Stimulated activated naive CD8-positive, alpha-beta T cell treated with anti-CD3 and anti-CD28 coated beads, Interleukin-15, amount 100 ng/mL, for 72 hours (primary cell): ENCODE measurements around the gene STK17A.

Source experiments
- ATAC-seq: fragments of 150-1000 bp; cut with Tn5 transposase; 2 replicates; pipeline ENCODE4 v1.10.0; 2021; ENCODE audit warnings: mild to moderate bottlenecking, moderate library complexity
- DNase-seq, 2 donors: peaks; one replicate each; pipeline ENCODE4 v3.0.0; 2021 to 2022
- H3K27ac Mint-ChIP-seq, 2 donors: one replicate each; pipeline ENCODE4 v1.8.0; 2022; ENCODE audit warnings: mild to moderate bottlenecking in 2 of 2, mixed read lengths in 2 of 2, moderate library complexity in 2 of 2
- H3K27me3 Mint-ChIP-seq: one replicate; pipeline ENCODE4 v1.8.0; 2022; ENCODE audit warnings: mixed read lengths
- H3K4me1 Mint-ChIP-seq: one replicate; pipeline ENCODE4 v1.8.0; 2022; ENCODE audit warnings: mild to moderate bottlenecking, mixed read lengths
- H3K4me3 Mint-ChIP-seq, 2 donors: one replicate each; pipeline ENCODE4 v1.8.0; 2022; ENCODE audit warnings: mild to moderate bottlenecking in 2 of 2, mixed read lengths in 2 of 2, moderate library complexity in 1 of 2
- H3K9me3 Mint-ChIP-seq, 2 donors: one replicate each; pipeline ENCODE4 v1.8.0; 2022; ENCODE audit warnings: mixed read lengths in 2 of 2

STK17A gene

DNA sequence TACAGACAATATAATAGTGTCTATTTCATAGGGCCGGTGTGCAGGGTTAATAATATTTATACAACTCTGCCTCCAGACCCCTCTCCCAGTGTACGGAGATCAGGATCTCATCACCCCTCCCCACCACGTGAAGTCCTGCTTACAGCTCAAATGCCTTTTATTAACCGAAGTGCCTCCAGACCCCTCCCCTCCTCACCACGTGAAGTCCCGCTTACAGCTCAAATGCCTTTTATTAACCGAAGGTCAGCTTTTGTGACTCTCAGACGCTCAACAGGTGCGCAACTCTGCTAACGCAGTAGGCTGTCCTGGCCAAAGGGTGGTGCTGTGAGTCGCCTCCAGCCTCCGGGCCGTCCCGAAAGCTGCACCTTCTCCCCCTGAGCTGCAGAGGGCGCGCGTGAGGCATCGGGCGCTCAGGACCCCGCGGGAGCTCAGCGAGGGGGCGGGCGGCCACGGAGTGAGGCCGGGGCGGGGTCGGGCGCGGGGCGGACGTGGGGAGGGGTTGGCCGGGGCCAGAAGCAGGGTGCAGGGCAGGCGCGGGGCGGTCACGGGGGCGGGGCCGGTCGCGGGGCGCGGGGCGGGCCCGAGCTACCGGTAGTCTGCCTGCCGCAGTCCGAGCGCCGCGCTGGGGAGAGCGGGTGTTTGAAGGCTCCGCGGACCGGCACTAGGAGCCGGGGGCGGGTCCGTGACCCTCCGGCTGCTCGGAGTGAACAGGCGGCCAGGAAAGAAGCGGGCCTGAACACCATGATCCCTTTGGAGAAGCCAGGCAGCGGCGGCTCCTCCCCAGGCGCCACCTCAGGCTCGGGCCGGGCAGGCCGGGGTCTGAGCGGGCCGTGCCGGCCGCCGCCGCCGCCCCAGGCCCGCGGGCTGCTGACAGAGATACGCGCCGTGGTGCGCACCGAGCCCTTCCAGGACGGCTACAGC is at the start of gene STK17A:
Gene STK17A (plus strand): TSS at position 606 of the 921 bp plus-strand sequence. CDS start 136 bp downstream, at position 742.
- Mint-ChIP-seq H3K9me3 (no peaks in the 10 kb centered on the region), H3K27ac (peak within 1 kb of the TSS; percentile 95 to 99), H3K27me3 (peaks cover 13% of the 10 kb centered on the region), H3K4me3 (peak within 1 kb of the TSS; percentile 89 to 98), H3K4me1 (peaks cover 20% of the 10 kb centered on the region)
- DNase-seq: peak; percentile 97 to 98
- ATAC-seq: peak; percentile 82

DNA sequence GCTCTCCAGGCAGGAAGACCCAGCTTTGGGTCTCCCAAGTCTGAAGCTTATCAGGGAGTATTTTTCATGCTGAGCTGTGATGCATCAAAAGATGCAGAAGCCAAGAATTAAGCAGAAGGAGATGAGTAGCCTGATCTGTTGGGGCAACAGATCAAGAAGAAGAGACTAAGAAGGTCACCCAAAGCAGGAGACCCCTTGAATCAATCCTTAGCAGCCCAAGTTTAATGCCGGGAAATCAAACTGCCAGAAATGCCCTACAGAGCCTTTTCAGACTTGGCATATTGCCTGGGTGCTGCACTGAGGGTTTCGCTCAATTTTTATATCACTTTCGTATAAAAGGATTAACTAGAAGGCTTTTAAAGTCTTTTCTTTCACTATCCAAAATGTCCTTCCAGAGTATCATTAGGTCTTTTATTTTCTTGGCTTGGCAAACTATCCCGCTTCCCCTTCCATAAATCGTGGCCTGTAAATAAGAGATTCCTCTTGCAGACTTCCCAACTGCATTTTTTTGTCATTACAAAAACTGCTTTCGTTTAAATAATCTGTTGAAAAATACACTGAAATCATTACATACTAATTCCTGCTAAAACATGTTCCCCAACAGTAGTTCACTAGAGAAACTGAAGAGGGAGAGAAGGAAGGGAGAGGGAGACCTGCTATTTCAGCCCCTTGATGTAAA is 49.0 kb upstream of the STK17A start:
- H3K27ac Mint-ChIP-seq: no peak overlapping the region
- DNase-seq: no peak

DNA sequence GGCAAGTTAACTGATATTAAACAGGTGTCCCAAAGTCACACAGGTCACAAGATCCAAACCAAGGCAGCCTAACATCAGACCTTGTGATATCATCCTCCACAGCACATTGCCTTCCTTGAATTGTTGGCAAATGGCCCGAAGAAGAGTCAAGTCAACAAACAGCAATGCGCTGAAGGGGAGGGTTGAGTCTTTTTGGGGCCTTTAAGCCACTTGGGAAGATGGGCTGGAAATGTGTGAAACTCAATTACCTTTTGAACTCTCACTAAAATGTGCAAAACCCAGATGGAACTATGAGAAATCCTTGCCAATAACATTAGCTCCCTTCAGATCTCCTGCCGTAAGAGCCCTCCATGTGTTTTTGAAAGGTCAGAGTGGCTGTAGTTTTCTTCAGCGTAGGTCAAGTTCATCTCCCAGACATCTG is 47.9 kb upstream of the STK17A start:
- H3K27ac Mint-ChIP-seq: no peak overlapping the region
- ATAC-seq (no peak), DNase-seq (no peak)
- H3K4me3 Mint-ChIP-seq: no peak overlapping the region
- H3K9me3 Mint-ChIP-seq: no peaks in the 10 kb centered on the region
- H3K4me1 Mint-ChIP-seq: no peaks in the 10 kb centered on the region
- peaks cover 7% of the 10 kb centered on the region for H3K27me3 Mint-ChIP-seq

More for the DNA sequence above, 49.0 kb upstream of the STK17A start:
- H3K27me3 Mint-ChIP-seq: no peaks in the 10 kb centered on the region
- ATAC-seq: no peak
- H3K4me3 Mint-ChIP-seq: no peak overlapping the region
- H3K4me1 Mint-ChIP-seq: no peaks in the 10 kb centered on the region
- H3K9me3 Mint-ChIP-seq: no peaks in the 10 kb centered on the region

DNA sequence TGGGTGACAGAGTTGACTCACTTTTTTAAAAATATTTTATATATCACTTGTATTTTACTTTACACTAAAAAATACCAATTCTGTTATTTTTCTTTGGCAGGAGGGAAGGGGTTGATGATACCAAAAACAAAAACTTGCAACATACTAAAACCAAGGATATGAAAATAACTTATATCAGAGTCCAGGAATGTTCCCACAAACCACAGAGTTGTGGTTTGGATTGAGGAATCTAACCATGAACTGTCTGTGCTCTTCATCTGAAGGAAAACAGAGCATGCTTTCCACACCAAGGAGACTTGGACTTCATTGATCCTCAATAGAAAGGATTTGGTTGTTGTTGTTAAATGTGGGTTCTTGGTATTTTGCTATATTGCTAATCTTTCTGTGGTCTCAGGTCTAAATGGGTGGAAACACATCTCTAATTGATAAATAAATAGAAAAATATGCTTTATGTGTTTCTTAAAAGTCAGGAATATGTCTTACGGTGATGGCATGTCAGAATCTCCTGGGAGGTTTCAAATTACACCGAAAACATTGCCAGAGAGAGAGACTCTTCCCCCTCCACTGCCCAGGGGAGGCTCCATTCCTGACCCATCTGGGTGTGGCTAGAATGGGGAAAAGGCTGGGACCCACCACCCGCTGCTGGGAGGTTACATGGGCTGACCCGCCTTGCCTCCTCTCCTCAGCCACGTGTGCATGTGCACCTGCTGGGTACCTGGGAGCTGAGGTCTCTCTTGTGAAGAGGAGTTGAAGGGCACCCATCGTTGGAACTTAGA is 46.9 kb upstream of the STK17A start:
- Mint-ChIP-seq H3K4me1 (no peaks in the 10 kb centered on the region), H3K27ac (no peak overlapping the region), H3K4me3 (no peak overlapping the region), H3K9me3 (no peaks in the 10 kb centered on the region), H3K27me3 (peaks cover 10% of the 10 kb centered on the region)
- DNase-seq (no peak), ATAC-seq (no peak)

DNA sequence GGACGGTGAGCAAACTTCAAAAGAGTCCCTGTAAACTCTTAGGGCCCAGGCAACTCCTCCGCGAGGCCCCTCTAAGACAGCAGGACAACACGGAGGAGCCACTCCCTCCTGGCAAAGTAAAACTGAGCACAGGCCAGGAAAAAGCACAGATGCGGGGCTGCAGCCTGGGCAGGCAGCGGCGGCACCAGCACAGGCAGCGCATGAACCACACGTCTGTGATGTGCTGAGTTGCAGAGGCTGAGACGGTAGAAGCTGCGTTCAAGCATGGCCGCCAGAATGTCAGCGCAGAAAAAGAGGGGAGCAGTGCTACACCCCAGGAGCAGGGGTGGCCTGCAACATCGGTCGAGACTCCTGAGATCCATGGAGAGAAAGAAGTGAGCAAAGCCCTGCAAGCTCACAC is 46.1 kb upstream of the STK17A start:
- no peak for ATAC-seq
- Mint-ChIP-seq H3K9me3 (no peaks in the 10 kb centered on the region), H3K27ac (no peak overlapping the region), H3K4me1 (no peaks in the 10 kb centered on the region), H3K27me3 (peaks cover 18% of the 10 kb centered on the region), H3K4me3 (no peak overlapping the region)
- DNase-seq: no peak

DNA sequence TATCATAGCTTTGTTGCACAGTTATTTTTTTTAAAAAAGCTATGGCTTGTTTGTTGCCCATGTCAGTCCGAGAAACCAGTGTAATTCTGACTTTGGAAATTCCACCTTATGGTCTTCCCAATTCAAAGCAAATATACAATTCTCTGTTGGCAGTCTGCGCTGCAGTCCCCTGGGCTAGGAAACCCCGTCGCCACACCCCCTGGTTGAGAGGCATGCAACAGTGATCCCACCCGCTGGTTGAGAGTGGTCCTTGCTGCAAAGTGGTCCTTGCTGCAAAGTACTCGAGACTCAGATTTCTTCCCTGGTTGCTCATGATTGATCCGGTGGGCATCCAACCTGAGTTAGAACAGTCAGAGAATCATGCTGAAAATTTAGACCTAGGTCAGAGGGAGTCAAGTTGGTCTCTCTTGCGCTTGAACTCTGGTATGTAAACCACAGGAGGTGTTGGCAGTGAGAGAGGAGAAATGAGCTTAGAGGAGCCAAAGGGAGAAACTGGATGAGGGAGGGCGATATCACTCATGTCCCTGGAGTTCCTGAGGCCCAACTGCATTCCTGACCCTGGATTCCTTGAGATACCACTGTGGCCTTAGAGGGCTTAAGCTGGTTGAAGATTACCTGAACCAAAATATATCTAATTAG is 45.0 kb upstream of the STK17A start:
- DNase-seq (no peak), ATAC-seq (no peak)
- no peaks in the 10 kb centered on the region for H3K4me1 Mint-ChIP-seq
- no peaks in the 10 kb centered on the region for H3K9me3 Mint-ChIP-seq
- H3K27me3 Mint-ChIP-seq: peaks cover 27% of the 10 kb centered on the region
- H3K27ac Mint-ChIP-seq: peak overlapping the region in 1 of 2 donors; percentile 54
- H3K4me3 Mint-ChIP-seq: no peak overlapping the region

DNA sequence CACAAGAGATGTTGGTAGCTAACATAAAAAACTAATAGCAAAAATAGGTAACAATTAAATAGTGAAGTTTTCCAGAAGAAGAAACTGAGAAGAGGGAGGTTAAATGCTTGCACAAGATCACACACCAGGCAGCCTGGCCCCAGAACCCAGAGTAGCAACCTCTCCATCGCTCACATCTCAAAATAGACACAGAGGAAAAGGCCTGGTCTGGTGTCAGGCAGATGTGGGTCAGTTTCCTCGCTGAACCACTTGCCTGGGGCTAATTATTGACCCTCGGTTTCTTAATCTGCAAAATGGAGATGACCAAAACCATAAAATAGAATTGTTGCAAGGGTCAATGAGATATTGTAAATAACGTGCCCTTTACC is 44.5 kb upstream of the STK17A start:
- Mint-ChIP-seq H3K4me1 (no peaks in the 10 kb centered on the region), H3K4me3 (no peak overlapping the region), H3K27me3 (peaks cover 30% of the 10 kb centered on the region), H3K9me3 (no peaks in the 10 kb centered on the region), H3K27ac (no peak overlapping the region)
- DNase-seq (no peak), ATAC-seq (no peak)

DNA sequence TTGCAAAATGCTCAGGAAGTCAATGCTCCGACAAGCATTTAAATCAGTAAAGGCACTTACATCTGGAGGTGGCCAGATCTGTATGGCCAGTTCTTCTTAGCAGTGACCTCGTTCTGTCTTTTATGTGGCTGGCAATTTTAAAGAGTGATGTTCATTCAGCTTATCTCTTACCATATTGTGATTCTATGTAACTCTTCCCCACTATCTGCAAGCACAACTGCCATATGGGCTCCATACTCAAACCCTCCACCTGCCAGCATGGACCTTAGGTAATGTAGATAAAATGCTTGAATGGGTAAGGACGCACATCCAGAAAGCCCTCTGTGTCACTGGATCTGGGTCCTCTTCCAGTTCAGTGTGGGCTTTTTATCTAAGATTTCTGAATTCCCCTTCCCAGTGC is 42.4 kb upstream of the STK17A start:
- no peak overlapping the region for H3K4me3 Mint-ChIP-seq
- ATAC-seq (no peak), DNase-seq (no peak)
- H3K4me1 Mint-ChIP-seq: no peaks in the 10 kb centered on the region
- peaks cover 30% of the 10 kb centered on the region for H3K27me3 Mint-ChIP-seq
- no peaks in the 10 kb centered on the region for H3K9me3 Mint-ChIP-seq
- peak overlapping the region in 1 of 2 donors; percentile 70 for H3K27ac Mint-ChIP-seq

DNA sequence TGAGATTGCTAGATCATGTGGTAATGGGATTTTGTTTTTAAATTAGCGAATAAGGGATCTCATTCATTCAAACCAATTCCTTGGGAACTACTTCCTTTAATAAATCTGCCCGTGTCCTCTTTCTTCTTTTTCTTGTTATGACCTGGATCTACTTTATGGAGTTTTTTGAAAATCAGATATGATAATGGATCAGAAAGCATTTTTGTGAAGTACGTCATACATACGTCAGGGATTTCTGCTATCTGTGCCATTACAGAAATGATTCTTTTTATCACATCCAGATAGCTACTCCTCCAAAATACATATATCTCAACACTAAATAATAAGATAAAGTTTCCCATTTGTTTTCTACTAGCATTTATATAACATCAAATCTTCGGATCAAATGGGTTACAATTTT is 40.2 kb upstream of the STK17A start:
- peaks cover 0 to 10% of the 10 kb centered on the region in 2 donors for H3K9me3 Mint-ChIP-seq
- no peak overlapping the region for H3K4me3 Mint-ChIP-seq
- no peaks in the 10 kb centered on the region for H3K4me1 Mint-ChIP-seq
- H3K27ac Mint-ChIP-seq: peak overlapping the region in 1 of 2 donors; percentile 18
- peaks cover 48% of the 10 kb centered on the region for H3K27me3 Mint-ChIP-seq
- ATAC-seq (no peak), DNase-seq (no peak)

DNA sequence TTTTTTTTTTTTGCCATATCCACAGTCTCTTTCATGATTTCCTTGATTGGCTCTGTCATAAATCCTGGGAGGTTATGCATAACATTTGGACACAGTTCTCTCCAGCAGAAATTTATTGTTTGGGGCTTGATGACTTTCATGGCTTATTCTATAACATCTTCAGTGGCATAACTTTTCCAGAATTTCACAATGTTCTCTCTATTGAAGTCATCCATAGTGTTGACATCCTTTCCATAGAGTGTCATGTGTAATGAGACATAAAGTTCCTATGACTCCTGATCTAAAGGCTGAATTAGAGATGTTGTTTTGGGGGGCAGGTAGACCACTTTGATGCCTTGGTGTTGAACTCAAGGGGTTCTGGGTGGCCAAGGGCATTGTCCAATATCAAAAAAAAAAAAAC is 36.7 kb upstream of the STK17A start:
- ATAC-seq (no peak), DNase-seq (no peak)
- no peaks in the 10 kb centered on the region for H3K4me1 Mint-ChIP-seq
- no peak overlapping the region for H3K4me3 Mint-ChIP-seq
- H3K27ac Mint-ChIP-seq: no peak overlapping the region
- H3K27me3 Mint-ChIP-seq: peaks cover 35% of the 10 kb centered on the region
- peaks cover 0 to 10% of the 10 kb centered on the region in 2 donors for H3K9me3 Mint-ChIP-seq

DNA sequence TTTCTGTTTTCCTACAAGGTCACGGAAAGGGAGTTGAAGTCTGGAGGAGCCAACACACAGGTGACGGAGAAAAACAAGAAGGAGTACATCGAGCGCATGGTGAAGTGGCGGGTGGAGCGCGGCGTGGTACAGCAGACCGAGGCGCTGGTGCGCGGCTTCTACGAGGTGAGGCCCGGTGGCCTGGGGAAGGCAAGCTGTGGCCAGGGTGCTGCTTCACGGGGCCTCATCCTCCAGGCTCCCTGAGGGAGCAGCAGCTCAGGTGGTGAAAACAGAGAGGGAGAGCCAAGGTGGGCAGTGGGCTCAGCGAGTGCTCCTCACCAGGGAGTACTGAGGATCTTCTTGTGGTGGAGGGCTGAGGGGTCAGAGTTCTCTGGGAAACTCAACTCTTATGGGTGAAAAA is 32.5 kb upstream of the STK17A start:
- no peak for DNase-seq
- peaks cover 17% of the 10 kb centered on the region for H3K4me1 Mint-ChIP-seq
- ATAC-seq: no peak
- peaks cover 0 to 10% of the 10 kb centered on the region in 2 donors for H3K9me3 Mint-ChIP-seq
- H3K4me3 Mint-ChIP-seq: no peak overlapping the region
- H3K27me3 Mint-ChIP-seq: peaks cover 19% of the 10 kb centered on the region
- peak overlapping the region in 1 of 2 donors; percentile 13 for H3K27ac Mint-ChIP-seq

DNA sequence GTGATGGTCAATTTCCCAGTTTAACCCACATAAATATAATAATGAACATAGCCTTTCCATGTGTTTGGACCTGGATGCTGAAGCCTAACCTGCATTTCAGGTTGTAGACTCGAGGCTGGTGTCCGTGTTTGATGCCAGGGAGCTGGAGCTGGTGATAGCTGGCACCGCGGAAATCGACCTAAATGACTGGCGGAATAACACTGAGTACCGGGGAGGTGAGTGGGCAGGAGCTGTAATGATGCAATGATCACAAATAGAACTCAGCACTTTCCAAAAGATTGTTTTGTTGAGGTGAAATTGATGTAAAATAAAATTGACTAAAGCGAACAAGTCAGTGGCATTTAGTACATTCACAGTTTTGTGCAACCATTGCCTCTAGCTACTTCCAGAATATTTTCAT is 30.8 kb upstream of the STK17A start:
- DNase-seq: no peak
- no peak overlapping the region for H3K4me3 Mint-ChIP-seq
- peaks cover 0 to 1% of the 10 kb centered on the region in 2 donors for H3K9me3 Mint-ChIP-seq
- no peak for ATAC-seq
- peaks cover 10% of the 10 kb centered on the region for H3K27me3 Mint-ChIP-seq
- H3K27ac Mint-ChIP-seq: no peak overlapping the region
- H3K4me1 Mint-ChIP-seq: peaks cover 17% of the 10 kb centered on the region

DNA sequence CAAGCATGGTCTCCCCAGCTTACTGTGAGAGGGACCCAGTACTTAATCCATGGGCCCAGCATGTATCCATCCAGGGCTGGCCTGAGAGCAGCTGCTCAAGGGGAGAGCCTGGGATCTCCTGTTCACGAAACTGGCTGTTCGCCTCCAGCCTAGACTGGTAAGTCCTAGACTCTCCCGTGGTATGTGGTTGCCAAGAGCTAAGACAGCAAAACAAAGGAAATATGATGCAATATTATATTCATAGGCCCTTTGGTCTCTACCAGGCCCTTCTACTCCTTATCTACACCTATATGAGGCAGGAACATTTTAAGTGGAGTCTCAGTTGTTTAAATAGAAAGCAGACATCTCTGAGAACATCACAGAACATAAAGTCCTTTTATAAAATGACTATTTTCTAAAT is 28.9 kb upstream of the STK17A start:
- H3K4me3 Mint-ChIP-seq: peak overlapping the region; percentile 10 to 46
- H3K27ac Mint-ChIP-seq: peak overlapping the region; percentile 7 to 94
- DNase-seq (peak; percentile 9 to 39), ATAC-seq (peak; percentile 91)
- H3K9me3 Mint-ChIP-seq: peaks cover 0 to 6% of the 10 kb centered on the region in 2 donors
- H3K27me3 Mint-ChIP-seq: peaks cover 13% of the 10 kb centered on the region
- H3K4me1 Mint-ChIP-seq: peaks cover 17% of the 10 kb centered on the region

DNA sequence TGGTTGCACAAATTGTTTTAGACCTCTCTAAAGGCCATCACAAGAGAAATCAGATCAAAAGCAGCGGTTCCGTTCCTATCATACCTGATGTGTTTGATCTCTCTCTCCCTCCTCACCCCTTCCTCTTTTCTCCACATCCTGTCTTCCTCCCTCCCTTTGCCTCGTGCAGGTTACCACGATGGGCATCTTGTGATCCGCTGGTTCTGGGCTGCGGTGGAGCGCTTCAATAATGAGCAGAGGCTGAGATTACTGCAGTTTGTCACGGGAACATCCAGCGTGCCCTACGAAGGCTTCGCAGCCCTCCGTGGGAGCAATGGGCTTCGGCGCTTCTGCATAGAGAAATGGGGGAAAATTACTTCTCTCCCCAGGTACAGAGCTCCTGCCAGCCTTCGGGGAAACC is 28.5 kb upstream of the STK17A start:
- H3K4me3 Mint-ChIP-seq: peak overlapping the region; percentile 29 to 49

More for the DNA sequence above, 28.5 kb upstream of the STK17A start:
- H3K27ac Mint-ChIP-seq: peak overlapping the region; percentile 7 to 94
- peaks cover 0 to 6% of the 10 kb centered on the region in 2 donors for H3K9me3 Mint-ChIP-seq
- peak in 1 of 2 donors; percentile 18 for DNase-seq
- ATAC-seq: peak; percentile 52
- peaks cover 17% of the 10 kb centered on the region for H3K4me1 Mint-ChIP-seq
- peaks cover 13% of the 10 kb centered on the region for H3K27me3 Mint-ChIP-seq
